Measurements from ENCODE around the gene SLC13A4.
"Not testable (repeated sequence)": the region's sequence is repeated elsewhere in the genome, so short reads cannot be mapped to it uniquely, and the experiment has no call there.

DNA sequence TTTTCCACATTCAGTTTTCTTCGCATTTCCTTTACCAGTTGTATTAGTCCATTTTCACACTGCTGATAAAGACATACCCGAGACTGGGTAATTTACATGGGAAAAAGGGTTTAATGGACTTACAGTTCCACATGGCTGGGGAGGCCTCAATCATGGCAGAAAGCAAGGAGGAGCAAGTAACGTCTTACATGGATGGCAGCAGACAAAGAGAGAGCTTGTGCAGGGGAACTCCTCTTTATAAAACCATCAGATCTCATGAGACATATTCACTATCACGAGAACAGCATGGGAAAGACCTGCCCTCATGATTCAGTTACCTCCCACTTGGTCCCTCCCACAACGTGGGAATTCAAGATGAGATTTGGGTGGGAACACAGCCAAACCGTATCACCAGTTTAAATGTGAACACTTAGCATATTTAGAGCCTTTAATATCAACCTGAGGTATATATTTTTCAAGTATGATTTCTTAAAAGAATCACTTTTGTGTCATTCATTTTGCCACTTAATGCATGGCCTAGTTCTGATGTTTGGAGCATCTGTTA lies 59.1 kb downstream of the SLC13A4 start:
- TF ChIP-seq, protein P1, sequence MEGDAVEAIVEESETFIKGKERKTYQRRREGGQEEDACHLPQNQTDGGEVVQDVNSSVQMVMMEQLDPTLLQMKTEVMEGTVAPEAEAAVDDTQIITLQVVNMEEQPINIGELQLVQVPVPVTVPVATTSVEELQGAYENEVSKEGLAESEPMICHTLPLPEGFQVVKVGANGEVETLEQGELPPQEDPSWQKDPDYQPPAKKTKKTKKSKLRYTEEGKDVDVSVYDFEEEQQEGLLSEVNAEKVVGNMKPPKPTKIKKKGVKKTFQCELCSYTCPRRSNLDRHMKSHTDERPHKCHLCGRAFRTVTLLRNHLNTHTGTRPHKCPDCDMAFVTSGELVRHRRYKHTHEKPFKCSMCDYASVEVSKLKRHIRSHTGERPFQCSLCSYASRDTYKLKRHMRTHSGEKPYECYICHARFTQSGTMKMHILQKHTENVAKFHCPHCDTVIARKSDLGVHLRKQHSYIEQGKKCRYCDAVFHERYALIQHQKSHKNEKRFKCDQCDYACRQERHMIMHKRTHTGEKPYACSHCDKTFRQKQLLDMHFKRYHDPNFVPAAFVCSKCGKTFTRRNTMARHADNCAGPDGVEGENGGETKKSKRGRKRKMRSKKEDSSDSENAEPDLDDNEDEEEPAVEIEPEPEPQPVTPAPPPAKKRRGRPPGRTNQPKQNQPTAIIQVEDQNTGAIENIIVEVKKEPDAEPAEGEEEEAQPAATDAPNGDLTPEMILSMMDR (tag by site-specific recombination; IDR thresholded peaks at IDR 0.05) = not testable (repeated sequence)
- TF ChIP-seq GFI1B (tag by site-specific recombination; IDR thresholded peaks at IDR 0.05); BCL11A (tag by site-specific recombination; IDR thresholded peaks at IDR 0.05; ENCODE audit: low read depth); KLF7 (tag by site-specific recombination; IDR thresholded peaks at IDR 0.05; ENCODE audit: borderline replicate concordance): not testable (repeated sequence)
